Dermis microvascular lymphatic vessel endothelial cell (primary cell): ENCODE measurements around the gene EVC2. TPM values are rescaled to one million over a fixed set of nuclear protein-coding genes. Genes with fewer than 3 reads are reported as not detected.

Experiments
- DNase-seq, 2 donors: peaks; one replicate each; pipeline versions ENCODE4 v3.0.0 to v3.0.0-alpha.2; 2010; ENCODE audit warnings: low read depth in 2 of 2
- total RNA-seq: library from RNA; depleted of rRNA; stranded (reverse); fragments of >200 nt; gene quantifications from 2 replicates; pipeline ENCODE4 v1.2.1, GENCODE V29; 2014

The EVC2 gene
- total RNA-seq, 1 donor from 2014 or later: 7.1 TPM

DNA sequence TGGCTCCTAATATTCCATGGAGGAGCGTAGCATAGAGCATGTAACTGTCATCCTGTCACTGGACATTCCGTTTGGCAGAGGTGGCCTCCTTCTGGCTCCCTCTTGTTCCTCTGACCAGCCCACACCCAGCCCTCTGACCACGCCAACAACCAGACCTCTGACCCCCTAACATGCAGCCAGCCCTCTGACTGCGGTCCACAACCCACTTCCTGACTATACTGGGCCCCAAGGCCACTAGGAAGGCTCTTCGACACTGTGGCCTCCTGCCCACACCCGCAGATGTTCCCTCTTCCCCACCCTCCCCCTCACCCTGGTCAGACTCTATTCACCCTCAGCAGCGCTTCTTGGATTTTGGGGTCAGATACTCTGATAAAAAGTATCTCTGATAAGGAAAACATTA is 141.4 kb downstream of the EVC2 start:
- DNase-seq: no peak

DNA sequence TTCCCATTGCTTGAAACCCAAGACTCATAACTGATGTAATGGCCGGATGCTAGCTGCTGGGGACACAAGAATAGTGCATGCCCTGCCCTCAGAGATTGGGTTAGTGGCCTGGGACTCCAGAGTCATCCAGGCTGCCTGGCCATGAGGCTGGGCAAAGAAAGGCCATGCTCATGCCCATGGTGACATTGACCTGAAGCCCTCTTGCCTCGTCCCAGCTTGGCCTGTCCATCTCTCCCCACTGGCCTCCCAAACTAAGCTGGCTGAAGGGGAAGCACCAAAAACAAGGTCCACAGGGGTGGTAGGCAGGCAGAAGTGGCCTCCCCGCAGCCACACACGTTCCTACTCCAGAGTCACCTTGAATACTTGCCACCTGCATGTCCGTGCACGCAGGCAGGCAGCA is 141.8 kb downstream of the EVC2 start:
- no peak for DNase-seq

DNA sequence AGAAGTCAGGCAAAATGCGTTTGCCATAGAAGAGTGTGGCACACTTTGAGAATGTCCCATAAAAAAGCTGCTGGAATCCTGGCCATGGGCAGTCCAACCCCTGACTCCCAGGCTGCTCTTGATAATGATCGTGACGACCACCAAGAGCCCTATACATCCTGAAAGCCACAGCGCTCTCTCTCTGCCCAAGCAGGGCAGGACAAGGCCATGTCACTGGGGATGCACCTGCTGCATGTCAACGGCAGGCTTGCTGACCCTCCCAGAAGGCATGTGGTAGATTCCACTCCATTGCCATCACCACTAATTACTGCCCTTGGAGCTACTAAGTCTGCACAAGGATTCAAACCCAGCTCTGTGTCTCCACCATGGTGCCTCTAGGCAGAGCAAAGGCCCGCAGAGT is 144.5 kb downstream of the EVC2 start:
- no peak for DNase-seq

DNA sequence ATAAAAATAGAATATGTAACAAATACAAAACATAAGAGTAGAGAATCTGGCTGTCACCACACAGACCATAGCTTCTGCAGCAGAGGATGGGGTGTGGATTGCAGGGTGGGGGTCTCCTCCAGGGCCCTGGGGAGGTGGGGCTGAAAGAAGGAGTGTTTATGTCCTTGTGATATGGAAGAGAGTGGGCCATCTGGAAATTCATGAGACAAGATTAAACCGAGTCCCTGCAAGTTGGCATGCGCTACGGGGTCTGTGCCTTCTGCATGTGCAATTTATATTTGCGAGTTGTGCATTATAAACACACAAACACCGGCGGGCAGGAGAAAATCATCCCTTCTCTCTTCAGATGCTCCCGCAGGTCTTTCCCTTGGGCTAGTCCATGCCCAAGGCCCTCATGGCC is 145.9 kb downstream of the EVC2 start:
- DNase-seq: no peak

DNA sequence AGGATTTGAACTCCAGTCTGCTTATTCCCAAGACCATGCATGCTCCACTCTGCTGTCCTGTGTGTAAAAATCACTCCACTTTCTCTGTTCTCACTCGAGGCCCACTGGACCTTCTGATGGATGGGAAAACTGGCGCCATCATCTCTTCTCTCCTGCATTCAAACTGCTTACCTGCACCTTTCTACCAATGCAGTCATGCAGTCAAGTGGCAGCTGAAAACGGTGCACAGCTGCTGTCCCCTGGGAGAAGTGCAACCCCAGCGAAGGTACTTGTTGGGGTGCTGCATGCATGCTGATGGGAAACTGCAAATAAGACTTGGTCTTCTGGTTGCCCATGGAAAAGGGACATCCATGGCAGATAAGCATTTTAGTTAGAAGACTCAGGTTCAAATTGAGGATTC is 147.1 kb downstream of the EVC2 start:
- no peak for DNase-seq

DNA sequence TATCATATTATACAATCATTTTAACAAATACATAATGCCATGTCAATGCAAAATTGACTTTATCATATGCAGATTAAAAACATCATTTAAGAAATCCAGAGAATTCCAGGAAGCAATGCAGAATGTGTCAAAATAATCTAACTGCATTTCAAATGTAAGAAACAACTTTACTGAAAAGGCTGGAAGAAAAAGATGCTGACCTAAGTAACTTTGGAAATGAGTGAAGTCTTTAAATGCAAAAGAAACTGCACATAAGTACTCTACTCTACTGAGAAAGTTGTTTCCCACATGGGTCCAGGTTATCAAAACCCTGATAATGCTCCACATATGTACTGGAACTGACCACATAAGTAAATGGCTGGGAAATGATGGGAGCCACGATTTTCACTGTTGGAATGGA is 149.9 kb downstream of the EVC2 start:
- no peak for DNase-seq

DNA sequence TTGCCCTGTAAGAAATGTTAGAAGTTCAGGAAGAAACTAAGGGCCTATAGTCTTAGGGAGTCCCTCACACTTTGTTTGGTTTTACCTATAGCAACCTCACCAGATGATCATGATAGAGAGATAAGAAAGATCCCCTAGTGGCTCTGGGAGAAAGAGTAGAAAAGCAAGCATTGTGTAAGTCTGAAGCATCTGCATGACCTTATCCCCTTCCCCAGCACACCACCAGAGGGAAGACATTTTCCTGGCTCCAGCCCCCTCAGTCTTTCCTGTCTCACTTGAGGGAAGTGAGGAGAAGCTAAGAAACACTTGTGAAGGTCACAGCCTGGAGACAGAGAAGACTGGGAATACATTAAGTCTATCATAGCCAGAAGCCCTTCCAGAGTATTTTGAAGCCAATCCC is 154.0 kb downstream of the EVC2 start:
- DNase-seq: peak in 1 of 2 donors; percentile 23

DNA sequence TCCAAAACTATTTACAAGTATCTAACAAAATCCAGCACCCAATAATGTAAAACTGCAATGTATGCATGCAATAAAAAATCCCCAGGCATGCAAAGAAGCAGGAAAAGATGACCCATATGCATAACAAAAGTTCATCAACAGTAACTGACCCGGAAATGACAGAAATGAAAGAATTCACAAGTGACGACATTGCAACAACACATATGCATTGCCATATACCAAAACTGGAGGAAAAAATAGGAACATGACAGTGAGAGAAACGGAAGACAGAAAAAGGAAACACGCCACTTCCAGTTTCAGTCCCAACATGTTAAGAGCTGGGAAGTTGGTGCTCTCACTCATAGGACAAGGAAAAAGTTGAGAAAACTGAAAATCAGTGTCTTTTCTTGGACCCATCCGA is 154.6 kb downstream of the EVC2 start:
- DNase-seq: peak; percentile 74 to 89

DNA sequence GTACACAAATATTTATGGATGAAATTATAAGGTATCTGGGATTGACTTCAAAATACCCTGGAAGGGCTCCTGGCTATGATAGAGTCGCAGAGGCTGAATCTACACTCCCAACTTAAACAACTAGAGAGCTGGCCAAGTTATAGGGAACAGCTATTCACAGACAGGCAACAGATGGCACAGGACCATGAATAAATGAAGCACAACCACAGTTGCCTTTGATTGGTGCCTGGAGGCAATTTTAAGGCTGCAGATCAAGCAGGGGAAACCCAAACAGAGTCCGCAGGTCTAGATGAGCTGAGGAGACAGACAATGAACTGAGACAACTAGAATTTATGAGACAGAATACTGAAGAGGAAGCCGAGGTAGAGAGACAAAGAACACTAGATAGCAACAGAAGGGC is 155.9 kb downstream of the EVC2 start:
- DNase-seq: no peak

DNA sequence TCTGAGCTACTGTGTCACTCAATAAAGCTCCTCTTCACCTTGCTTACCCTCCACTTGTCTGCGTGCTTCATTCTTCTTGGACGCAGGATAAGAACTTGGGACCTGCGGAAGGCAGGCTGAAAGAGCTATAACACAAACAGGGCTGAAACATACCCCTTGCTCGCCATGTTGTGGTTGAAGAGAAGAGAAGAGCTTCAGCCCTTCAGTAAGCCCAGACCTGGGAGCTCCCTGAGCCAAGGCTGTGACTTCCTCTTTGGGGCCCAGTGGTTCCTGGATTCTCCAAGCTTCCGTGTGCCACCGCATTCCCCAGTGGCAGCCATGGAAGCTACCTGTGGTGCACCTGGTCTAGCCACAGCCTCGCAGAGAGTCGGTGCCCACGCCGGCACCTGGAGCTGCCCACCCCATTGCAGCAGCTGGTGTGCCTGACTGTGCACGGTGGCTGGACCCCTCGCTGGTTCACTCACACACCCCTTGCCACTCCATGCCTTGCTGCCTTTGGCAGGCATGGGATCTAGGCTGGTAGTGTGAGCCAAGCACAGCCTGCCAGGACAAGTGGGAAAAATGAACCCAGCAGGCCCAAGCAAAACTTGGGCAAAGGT is 160.6 kb downstream of the EVC2 start:
- no peak for DNase-seq

DNA sequence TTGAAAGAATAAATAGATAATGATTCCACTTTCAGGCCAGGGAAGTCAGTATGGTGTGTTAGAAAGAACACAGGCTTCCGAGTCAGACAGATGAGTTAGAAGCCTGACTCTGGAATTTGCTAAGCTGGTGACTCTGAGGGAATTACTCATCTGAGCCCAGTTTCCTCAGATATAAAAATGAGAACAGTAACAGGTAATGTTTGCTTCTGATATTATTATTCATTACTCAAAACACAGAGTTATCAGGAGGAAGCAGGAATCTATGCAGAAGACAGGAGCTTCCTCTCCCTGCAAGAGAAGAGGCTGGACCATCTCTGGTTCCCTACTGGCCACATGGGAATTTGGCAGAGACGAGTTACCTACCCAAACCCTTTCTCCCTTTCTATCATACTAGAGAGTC is 163.1 kb downstream of the EVC2 start:
- DNase-seq: peak; percentile 64 to 69

DNA sequence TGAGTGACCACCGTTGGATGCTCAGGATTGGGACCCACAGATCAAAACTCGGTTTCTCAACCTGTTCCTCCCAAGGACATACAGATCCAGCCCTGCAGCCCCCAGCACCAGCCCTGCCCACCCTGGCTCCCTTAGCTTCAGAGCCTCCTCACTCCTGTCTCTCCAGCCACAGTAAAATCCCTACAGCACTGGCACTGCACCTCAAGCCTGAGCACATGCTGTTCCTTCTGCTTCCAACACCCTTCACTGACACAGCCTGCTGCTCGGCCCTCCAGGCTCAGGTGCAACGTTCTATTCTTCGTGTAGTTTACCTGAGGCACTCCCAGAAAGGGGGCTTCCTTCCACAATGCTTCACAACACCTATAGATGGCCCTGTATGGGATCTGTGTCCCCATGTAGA is 163.6 kb downstream of the EVC2 start:
- no peak for DNase-seq

DNA sequence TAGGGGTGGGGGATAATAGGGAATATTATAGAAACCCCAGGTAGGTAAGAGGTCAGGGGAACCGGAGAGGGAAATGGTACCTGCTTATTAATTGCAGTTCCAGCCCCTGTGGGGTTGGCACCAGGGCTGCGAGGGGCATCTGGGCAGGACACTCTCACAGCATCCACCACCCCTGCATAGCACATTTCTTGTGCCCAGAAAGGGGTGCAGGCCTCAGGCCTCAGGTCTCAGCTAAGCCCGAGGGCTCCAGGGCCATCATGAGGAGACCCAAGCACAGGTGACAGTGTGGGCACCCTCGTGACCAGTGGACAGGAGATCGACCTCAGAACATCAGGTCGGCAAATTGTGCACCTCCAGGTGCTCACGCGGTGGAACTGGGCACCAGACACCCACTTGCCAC is 164.7 kb downstream of the EVC2 start:
- no peak for DNase-seq

DNA sequence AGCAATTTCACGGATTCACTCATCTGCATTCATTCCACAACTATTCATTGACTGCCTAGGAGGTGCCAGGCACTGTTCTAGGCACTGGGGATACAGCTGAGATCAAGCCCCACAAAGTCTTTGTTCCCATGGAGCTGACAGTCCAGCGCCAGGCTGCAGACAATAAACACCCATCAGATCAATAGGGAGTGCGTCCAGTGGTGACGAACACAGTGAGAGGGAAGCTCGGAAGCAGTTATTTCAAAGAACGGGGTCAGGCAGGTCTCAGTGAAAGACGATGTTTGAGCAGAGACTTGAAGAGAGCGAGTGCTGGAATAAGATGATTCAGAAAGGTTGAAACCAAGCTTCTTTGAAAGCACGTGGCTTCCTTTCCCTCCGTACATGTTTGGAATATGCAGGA is 167.2 kb downstream of the EVC2 start:
- DNase-seq: no peak

DNA sequence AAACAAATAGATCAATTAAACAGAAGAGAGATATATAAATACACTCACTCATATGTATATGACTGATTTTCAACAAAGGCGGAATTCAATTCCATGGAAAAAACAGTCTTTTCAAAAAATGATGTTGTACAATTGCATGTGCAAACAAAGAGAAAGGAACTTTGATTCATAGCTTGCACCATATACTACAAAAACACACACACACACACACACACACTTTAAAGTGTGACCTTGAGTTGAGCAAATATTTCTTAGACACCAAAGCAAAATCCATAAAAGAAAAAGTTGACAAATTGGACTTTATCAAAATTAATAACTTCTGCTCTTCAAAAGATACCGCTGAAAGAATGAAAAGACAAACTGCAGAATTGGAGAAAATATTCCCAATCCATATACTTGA is 168.8 kb downstream of the EVC2 start:
- DNase-seq: no peak

DNA sequence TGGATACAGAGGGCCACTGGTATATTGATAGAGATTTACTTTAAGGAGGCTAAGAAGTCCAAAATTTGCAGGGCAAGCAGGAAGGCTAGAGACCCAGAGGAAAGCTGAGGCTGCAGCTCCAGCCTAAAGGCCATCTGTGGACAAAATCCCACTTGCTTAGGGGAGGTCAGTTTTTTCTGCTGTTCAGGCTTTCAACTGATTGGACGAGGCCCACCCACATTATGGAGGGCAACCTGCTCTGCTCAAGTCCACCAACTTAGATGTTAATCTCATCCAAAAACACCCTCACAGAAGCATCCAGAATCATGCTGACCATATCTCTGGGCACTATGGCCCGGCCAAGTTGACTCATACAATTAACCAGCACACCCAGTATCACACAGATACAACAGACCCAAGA is 176.3 kb downstream of the EVC2 start:
- DNase-seq: no peak

DNA sequence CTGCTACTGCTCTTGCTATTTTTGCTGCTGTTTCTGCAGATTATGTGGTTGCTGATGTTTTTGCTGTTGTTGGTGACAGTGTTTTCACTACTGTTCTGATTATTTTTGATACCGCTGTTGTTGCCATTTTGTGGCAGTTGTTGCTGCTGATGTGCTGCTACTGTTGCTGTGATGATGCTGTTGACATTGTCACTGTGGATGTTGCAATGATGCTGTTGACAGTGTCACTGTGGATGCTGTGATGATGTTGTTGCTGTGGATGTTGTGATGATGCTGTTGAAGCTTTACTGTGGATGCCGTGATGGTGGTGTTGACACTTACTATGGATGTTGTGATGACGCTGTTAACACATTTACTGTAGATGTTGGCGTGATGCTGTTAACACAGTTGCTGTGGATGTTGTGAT is 180.3 kb downstream of the EVC2 start:
- no peak for DNase-seq

DNA sequence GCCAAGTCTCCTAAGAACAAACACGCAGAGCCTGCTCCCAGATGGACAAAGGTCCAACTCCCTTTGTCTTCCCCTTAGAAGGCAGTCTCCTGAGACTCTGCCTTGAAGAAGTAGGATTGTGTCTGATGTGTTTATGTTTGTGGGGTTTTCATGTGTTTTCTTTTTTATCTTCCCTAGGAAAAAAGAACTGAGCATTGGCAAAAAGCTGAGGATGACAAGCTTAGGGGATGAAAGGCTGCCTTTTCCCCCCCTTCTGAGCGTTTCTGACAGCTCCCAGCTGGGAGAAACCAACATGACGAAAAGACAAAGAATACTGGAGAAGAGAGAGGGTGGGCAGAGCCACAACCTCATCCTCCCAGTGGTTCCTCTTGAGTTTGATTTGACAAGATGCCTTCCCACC is 181.1 kb downstream of the EVC2 start:
- no peak for DNase-seq

DNA sequence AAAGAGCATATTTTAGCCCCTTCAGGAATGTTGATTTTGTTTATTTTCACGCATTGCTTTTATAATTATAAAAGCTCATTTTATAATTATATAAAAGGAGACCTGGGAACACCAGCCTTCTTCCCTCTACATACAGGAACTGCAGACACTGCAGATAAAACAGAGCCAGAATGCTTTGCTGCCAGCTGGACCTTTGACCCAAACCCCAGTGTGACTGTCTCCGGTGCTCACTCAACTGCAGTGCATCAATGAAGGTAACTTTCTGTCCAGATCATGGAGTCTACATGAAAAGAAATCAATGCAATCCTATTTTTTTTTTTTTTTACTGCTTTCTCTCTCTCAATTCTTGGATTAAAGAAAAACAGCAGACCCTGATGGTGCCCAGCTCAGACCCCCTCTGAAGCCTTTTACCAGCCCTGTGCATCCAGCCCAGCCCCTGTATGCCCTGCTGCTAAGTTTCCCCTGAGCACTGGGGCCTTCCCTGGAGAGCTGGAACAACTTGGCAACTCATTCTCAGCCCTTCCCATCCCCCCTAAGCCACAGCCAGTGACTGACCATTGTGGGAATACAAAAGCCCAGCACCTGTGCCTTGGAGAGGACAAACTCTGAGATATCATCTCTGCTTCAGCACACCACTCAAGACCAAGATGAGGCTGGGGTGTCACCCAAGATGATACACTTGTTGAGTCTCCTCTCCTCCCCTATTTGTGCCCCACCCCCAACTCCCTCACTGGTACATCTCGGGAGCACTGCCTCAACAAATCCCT is 182.1 kb downstream of the EVC2 start:
- peak; percentile 16 to 40 for DNase-seq

DNA sequence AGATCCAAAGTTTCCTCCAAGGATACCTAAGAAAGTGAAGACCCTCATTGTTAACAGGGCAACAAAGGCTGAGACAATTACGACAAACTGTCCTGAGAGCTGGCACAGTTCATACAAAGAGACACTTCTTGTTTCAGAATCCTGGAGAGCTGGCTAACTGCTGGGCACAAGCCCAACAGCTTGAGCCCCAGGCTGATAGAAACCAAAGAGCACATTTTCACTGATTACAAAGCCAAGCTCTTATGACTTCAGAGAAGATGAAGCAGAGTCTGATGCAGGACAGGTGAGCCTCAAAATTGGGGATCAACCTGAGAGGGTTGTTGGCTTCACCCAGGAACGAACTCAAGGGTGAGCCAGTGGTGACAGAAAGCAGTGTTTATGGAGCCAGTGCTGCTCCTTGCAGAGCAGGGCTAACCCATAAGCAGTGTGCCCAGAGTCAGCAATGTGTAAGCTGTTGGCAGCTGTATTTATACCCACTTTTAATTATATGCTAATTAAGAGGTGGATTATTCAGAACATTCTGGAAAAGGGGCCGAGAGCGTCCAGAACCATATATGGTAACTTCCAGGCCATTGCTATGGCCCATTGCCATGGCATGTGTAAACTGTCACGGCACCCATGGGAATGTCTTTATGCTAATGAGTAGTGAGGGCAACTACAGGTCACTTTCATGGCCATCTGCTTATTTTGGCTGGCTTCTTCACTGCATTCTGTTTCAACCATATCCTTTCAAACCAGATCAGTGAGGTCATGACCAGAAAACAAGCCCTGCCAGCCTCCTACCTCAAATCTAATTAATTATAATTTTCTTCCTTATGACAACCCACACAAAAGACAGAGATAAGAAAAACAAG is 183.7 kb downstream of the EVC2 start:
- DNase-seq: peak; percentile 88 to 97

DNA sequence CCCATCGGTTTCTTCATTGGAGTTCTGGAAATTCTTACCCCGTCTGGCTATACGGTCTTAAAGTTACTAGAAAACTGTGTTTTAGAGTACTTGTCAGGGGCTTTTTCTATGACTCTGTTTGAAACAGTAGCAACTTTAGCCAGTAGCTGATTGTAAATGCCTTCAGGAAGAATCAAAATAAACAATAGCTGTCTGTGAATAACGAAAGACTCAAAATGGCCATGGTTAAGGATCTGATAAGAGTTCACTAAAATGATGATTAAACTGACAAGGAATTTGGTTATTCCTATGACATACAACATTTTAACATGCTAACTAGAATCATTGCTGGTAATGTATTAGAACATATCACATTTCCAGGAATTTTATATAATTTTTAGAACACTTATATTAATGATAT is 191.0 kb downstream of the EVC2 start:
- DNase-seq: no peak

DNA sequence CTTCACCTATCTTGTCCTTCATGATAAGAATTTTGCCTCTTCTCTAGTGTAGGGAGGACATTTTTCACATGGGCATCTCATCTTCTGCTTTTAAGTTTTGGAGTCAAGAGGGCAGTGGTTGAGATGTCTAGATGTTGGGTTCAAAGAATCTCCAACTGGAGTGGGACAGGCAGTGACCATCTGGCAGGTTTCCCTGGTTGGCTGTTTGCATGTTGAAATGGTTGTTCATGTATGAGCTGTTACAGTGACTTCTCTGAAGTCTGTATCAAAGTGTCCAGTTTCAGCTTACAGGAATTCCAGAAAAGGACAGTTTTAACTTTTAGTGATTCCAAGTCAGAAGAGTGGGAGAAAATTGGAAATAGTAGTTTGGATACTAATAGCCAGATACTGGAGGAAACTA is 192.7 kb downstream of the EVC2 start:
- DNase-seq: no peak
